T follicular helper cell (primary cell): Measurements from ENCODE around the gene UBE2N.
"Not testable (repeated sequence)": the region's sequence is repeated elsewhere in the genome, so short reads cannot be mapped to it uniquely, and the experiment has no call there.

Experiments
- DNase-seq: peaks from one replicate; pipeline ENCODE4 v3.0.0-alpha.2; 2020; ENCODE audit warnings: low read depth

Gene UBE2N

GRCh38 chr12:93411060-93411459 is 30.7 kb downstream of the UBE2N start:
- DNase-seq: not testable (repeated sequence)

GRCh38 chr12:93409343-93410187 is 32.2 kb downstream of the UBE2N start:
- DNase-seq: not testable (repeated sequence)

GRCh38 chr12:93408813-93409212 is 32.9 kb downstream of the UBE2N start:
- DNase-seq: no peak

GRCh38 chr12:93407963-93408283 is 33.8 kb downstream of the UBE2N start:
- no peak for DNase-seq

- no peak for DNase-seq
These were observed 34.4 kb downstream of the UBE2N start for GRCh38 chr12:93407054-93407962.

GRCh38 chr12:93404961-93405849 is 36.5 kb downstream of the UBE2N start:
- no peak for DNase-seq

- DNase-seq: no peak
These were observed 37.6 kb downstream of the UBE2N start for GRCh38 chr12:93403988-93404803.

- DNase-seq: no peak
These were observed 39.1 kb downstream of the UBE2N start for GRCh38 chr12:93402333-93403311.

GRCh38 chr12:93399183-93399863 is 42.4 kb downstream of the UBE2N start:
- DNase-seq: not testable (repeated sequence)

- DNase-seq: no peak
These were observed 44.3 kb downstream of the UBE2N start for GRCh38 chr12:93397412-93397811.

- no peak for DNase-seq
These were observed 48.3 kb downstream of the UBE2N start for GRCh38 chr12:93393425-93393824.

- DNase-seq: no peak
These were observed 51.0 kb downstream of the UBE2N start for GRCh38 chr12:93390549-93391297.

GRCh38 chr12:93390031-93390430 is 51.7 kb downstream of the UBE2N start:
- no peak for DNase-seq

- DNase-seq: no peak
These were observed 54.0 kb downstream of the UBE2N start for GRCh38 chr12:93387780-93388179.

- DNase-seq: not testable (repeated sequence)
These were observed 59.7 kb downstream of the UBE2N start for GRCh38 chr12:93381976-93382437.

- DNase-seq: no peak
These were observed 60.4 kb downstream of the UBE2N start for GRCh38 chr12:93381161-93381975.

GRCh38 chr12:93380480-93381121 is 61.1 kb downstream of the UBE2N start:
- no peak for DNase-seq
